ENCODE data around the gene SPSB1. TPM values are rescaled to one million over a fixed set of nuclear protein-coding genes. Genes with fewer than 3 reads are reported as not detected.
A peak's percentile ranks its signal among the peaks of the same experiment; 100 is the strongest.

SPSB1 gene
- total and polyA plus RNA-seq, 10 of the 15 experiments (the other 5 are each of a cell fraction or from before 2014, with no cell fraction given) = 0.02 to 2.0 (median 0.90) TPM; not detected in 1

DNA sequence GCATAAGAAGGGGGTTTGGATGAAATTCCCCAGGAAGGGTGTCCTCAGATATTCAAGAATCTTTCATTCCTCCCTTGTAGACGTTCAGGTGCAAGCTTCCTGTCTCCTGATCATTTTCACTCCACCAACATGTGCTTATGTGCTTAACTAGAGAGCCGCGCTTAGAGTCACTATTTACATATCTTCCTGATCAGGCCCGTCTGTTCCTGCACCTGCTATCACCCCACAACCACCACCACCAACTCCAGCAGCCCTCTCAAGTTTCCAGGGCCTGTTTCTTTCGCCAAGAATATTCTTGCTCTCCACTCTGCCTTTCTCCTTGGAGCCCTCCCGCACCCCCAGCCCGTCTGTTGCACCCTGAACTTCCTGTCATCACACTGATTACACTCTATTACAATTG is 113.4 kb downstream of the SPSB1 start:
- no peaks in the 10 kb centered on the region; a peak in 1 of 4 replicates for H3K27me3 ChIP-seq (replicated peaks in 1 of 2; ENCODE audit: control insufficient read depth in 2 of 2, insufficient read depth in 2 of 2, low read length in 1 of 2)
- TF ChIP-seq NFXL1 (IDR thresholded peaks at IDR 0.05; ENCODE audit: borderline replicate concordance) (no peak), MTA2 (IDR thresholded peaks at IDR 0.05; ENCODE audit: low read depth) (no peak), FOS (IDR thresholded peaks at IDR 0.05; ENCODE audit: borderline replicate concordance, extremely low read depth, insufficient read length) (no peak), ZBTB40 (IDR thresholded peaks at IDR 0.05; ENCODE audit: borderline replicate concordance) (no peak), BMI1 (IDR thresholded peaks at IDR 0.05; ENCODE audit: borderline replicate concordance) (no peak), CREM (IDR thresholded peaks at IDR 0.05; ENCODE audit: low read depth) (no peak)
- peaks cover 10% of the 10 kb centered on the region for H3K4me1 ChIP-seq (ENCODE audit: control insufficient read depth, insufficient read depth, low read length)
- SMC1A ChIA-PET (ENCODE audit: uncharacterized antibody, unreplicated experiment) = interaction anchor here (0.7 to 1.6 kb wide), 4 partner anchors 17 to 48 kb away, joined by 3 to 5 read pairs (median 4); no protein-coding TSS in a partner anchor
- H3K27ac ChIP-seq (ENCODE audit: control insufficient read depth, insufficient read depth) = no peak overlapping the region
- H3K36me3 ChIP-seq (ENCODE audit: control insufficient read depth in 2 of 2, insufficient read depth in 2 of 2, low read length in 1 of 2) = no peaks in the 10 kb centered on the region
- H4K20me1 ChIP-seq (ENCODE audit: control insufficient read depth, insufficient read depth) = no peaks in the 10 kb centered on the region
- peak overlapping the region; percentile 17; the same call in 1 of the 2 replicates for H3K4me2 ChIP-seq (ENCODE audit: control insufficient read depth, insufficient read depth)
- no peak overlapping the region for H3K4me3 ChIP-seq
- FAIRE-seq (peak; percentile 78), DNase-seq (ENCODE audit: low read depth, low spot score) (no peak), ATAC-seq (no peak)
- BruUV-seq (replicated peaks) = no TSS peak
- intact Hi-C loops (cut with micrococcal nuclease; ENCODE audit: unreplicated experiment) (no loop called here), in situ Hi-C loops (cut with MboI) (no loop called here)
- POLR2A ChIA-PET = no interaction called here
- CTCF ChIA-PET = interaction anchor here (2.1 kb wide), 1 partner anchor 49 kb away, joined by 7 read pairs; no protein-coding TSS in a partner anchor
- WGBS (ENCODE audit: insufficient coverage, insufficient replicate concordance, low lambda C conversion rate, missing lambda C conversion rate) = 31% methylated on average over 7 of the region's 7 CpGs
- RAD21 ChIA-PET (ENCODE audit: unreplicated experiment) = interaction anchor here (1.7 kb wide), 1 partner anchor 21 kb away, joined by 8 read pairs; no protein-coding TSS in a partner anchor
- H3K79me2 ChIP-seq (ENCODE audit: control insufficient read depth, insufficient read depth, low read length) = no peaks in the 10 kb centered on the region
- peak overlapping the region; percentile 48 for H2AFZ ChIP-seq (ENCODE audit: control insufficient read depth, low read depth, low read length)
- no peaks in the 10 kb centered on the region; the same call in 2 of the 3 replicates for H3K9me3 ChIP-seq (replicated peaks; ENCODE audit: control insufficient read depth, insufficient read depth, low read length)
- H3K9ac ChIP-seq (ENCODE audit: control insufficient read depth, insufficient read depth, low read length) = no peak overlapping the region; the same call in 1 of the 2 replicates

Data from GM12878 (cell line).